ENCODE measurements around the gene B3GNT7.
"Not testable (repeated sequence)": the region's sequence is repeated elsewhere in the genome, so short reads cannot be mapped to it uniquely, and the experiment has no call there.

The B3GNT7 gene

GRCh38 chr2:231427116-231427515, 31.6 kb downstream of the B3GNT7 start:
- no peak for DNase-seq (ENCODE audit: low read depth)

GRCh38 chr2:231429152-231429551, 33.6 kb downstream of the B3GNT7 start:
- DNase-seq (ENCODE audit: low read depth): no peak

- no peak for DNase-seq (ENCODE audit: low read depth)
Observed at GRCh38 chr2:231429901-231430300, 34.4 kb downstream of the B3GNT7 start.

- DNase-seq (ENCODE audit: low read depth): not testable (repeated sequence)
Observed at GRCh38 chr2:231430437-231430836, 34.9 kb downstream of the B3GNT7 start.

DNA sequence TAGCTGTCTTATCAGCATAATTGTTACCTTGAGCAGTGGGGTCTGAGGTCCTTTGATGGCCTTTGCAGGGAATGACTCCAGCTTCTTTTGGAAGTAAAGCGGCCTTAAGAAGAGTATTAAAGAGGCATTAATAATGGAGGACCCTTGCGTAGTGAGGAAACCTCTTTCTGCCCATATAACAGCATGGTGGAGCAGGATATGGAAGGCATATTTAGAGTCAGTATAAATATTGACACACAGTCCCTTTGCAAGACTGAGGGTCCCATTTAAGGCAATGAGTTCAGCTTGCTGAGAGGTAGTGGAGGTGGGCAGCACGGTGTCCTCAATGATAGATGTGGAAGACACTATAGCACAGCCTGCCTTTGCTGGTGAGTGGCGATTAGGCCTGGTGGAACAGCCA, 36.1 kb downstream of the B3GNT7 start:
- DNase-seq (ENCODE audit: low read depth): no peak

GRCh38 chr2:231433990-231434389, 38.5 kb downstream of the B3GNT7 start:
- DNase-seq (ENCODE audit: low read depth): no peak

GRCh38 chr2:231436957-231437356, 41.4 kb downstream of the B3GNT7 start:
- DNase-seq (ENCODE audit: low read depth): no peak

GRCh38 chr2:231449503-231450054, 54.1 kb downstream of the B3GNT7 start:
- DNase-seq (ENCODE audit: low read depth): no peak

DNA sequence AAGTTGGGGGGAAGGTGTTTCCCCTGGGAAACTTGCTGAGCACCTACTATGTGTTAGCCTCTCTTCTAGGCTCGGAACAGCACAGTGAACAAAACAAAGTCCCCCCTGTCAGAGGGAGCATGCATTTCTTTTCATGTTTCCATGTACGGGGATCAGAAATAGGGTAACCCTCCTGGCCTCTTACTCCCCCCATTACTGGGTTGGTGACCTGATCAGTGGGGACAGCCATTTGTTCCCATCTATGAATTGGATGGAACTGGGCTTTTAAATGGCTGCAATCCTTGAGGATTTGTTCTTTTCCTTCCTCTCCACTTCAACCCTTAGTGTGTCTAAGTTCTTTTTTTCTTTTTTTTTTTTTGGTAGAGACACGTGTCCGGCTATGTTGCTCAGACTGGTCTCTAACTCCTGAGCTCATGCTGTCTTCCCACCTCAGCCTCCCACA, 55.1 kb downstream of the B3GNT7 start:
- no peak for DNase-seq (ENCODE audit: low read depth)

Measured in activated T-cell treated with anti-CD3 and anti-CD28 coated beads for 1 hour (primary cell).